Measurements from ENCODE around the gene ALG12.

Gene ALG12

GRCh38 chr22:49960159-49961004, 42.1 kb upstream of the ALG12 start, which contains the start of gene PIM3:
PIM3 (plus strand) TSS chr22:49960772; CDS start chr22:49960948, 176 bp downstream.
- peaks cover 18% of the 10 kb centered on the region for H3K4me1 Mint-ChIP-seq (ENCODE audit: low read depth)
- H3K36me3 Mint-ChIP-seq (ENCODE audit: low read depth) = peaks cover 22% of the 10 kb centered on the region
- no peaks in the 10 kb centered on the region for H3K27me3 Mint-ChIP-seq (ENCODE audit: low read depth)
- H3K27ac Mint-ChIP-seq = peak within 1 kb of the TSS; percentile 90
- peak within 1 kb of the TSS; percentile 88 for H3K4me3 Mint-ChIP-seq
- no peaks in the 10 kb centered on the region for H3K9me3 Mint-ChIP-seq

GRCh38 chr22:49959782-49960158, 41.5 kb upstream of the ALG12 start:
- Mint-ChIP-seq H3K27me3 (ENCODE audit: low read depth) (no peaks in the 10 kb centered on the region), H3K27ac (peak overlapping the region; percentile 88), H3K4me1 (ENCODE audit: low read depth) (peaks cover 17% of the 10 kb centered on the region), H3K4me3 (peak overlapping the region; percentile 84), H3K36me3 (ENCODE audit: low read depth) (peaks cover 20% of the 10 kb centered on the region), H3K9me3 (no peaks in the 10 kb centered on the region)

- Mint-ChIP-seq H3K36me3 (ENCODE audit: low read depth) (peaks cover 16% of the 10 kb centered on the region), H3K27me3 (ENCODE audit: low read depth) (no peaks in the 10 kb centered on the region), H3K27ac (peak overlapping the region; percentile 88), H3K4me1 (ENCODE audit: low read depth) (peaks cover 17% of the 10 kb centered on the region), H3K9me3 (no peaks in the 10 kb centered on the region), H3K4me3 (peak overlapping the region; percentile 84)
Measured at GRCh38 chr22:49958931-49959781, 40.9 kb upstream of the ALG12 start.

GRCh38 chr22:49958366-49958921, 40.2 kb upstream of the ALG12 start:
- Mint-ChIP-seq H3K4me1 (ENCODE audit: low read depth) (peaks cover 10% of the 10 kb centered on the region), H3K9me3 (no peaks in the 10 kb centered on the region), H3K4me3 (peak overlapping the region; percentile 84), H3K27ac (peak overlapping the region; percentile 57), H3K27me3 (ENCODE audit: low read depth) (no peaks in the 10 kb centered on the region), H3K36me3 (ENCODE audit: low read depth) (peaks cover 10% of the 10 kb centered on the region)

GRCh38 chr22:49957826-49958365, 39.7 kb upstream of the ALG12 start:
- H3K36me3 Mint-ChIP-seq (ENCODE audit: low read depth) = peaks cover 8% of the 10 kb centered on the region
- H3K9me3 Mint-ChIP-seq = no peaks in the 10 kb centered on the region
- H3K4me3 Mint-ChIP-seq = peak overlapping the region; percentile 51
- H3K27me3 Mint-ChIP-seq (ENCODE audit: low read depth) = no peaks in the 10 kb centered on the region
- H3K27ac Mint-ChIP-seq = no peak overlapping the region
- peaks cover 10% of the 10 kb centered on the region for H3K4me1 Mint-ChIP-seq (ENCODE audit: low read depth)

- no peak overlapping the region for H3K4me3 Mint-ChIP-seq
- peaks cover 6% of the 10 kb centered on the region for H3K36me3 Mint-ChIP-seq (ENCODE audit: low read depth)
- H3K4me1 Mint-ChIP-seq (ENCODE audit: low read depth) = peaks cover 10% of the 10 kb centered on the region
- no peaks in the 10 kb centered on the region for H3K9me3 Mint-ChIP-seq
- no peak overlapping the region for H3K27ac Mint-ChIP-seq
- no peaks in the 10 kb centered on the region for H3K27me3 Mint-ChIP-seq (ENCODE audit: low read depth)
Measured at GRCh38 chr22:49956914-49957825, 38.9 kb upstream of the ALG12 start.

GRCh38 chr22:49956418-49956770, 38.2 kb upstream of the ALG12 start:
- no peaks in the 10 kb centered on the region for H3K27me3 Mint-ChIP-seq (ENCODE audit: low read depth)
- peaks cover under 1% of the 10 kb centered on the region for H3K36me3 Mint-ChIP-seq (ENCODE audit: low read depth)
- no peak overlapping the region for H3K4me3 Mint-ChIP-seq
- peaks cover 10% of the 10 kb centered on the region for H3K4me1 Mint-ChIP-seq (ENCODE audit: low read depth)
- H3K9me3 Mint-ChIP-seq = no peaks in the 10 kb centered on the region
- H3K27ac Mint-ChIP-seq = no peak overlapping the region

- H3K36me3 Mint-ChIP-seq (ENCODE audit: low read depth) = no peaks in the 10 kb centered on the region
- H3K27ac Mint-ChIP-seq = no peak overlapping the region
- H3K9me3 Mint-ChIP-seq = no peaks in the 10 kb centered on the region
- H3K4me1 Mint-ChIP-seq (ENCODE audit: low read depth) = peaks cover 10% of the 10 kb centered on the region
- no peaks in the 10 kb centered on the region for H3K27me3 Mint-ChIP-seq (ENCODE audit: low read depth)
- no peak overlapping the region for H3K4me3 Mint-ChIP-seq
Measured at GRCh38 chr22:49955581-49956417, 37.6 kb upstream of the ALG12 start.

- Mint-ChIP-seq H3K4me3 (no peak overlapping the region), H3K27me3 (ENCODE audit: low read depth) (no peaks in the 10 kb centered on the region), H3K4me1 (ENCODE audit: low read depth) (peaks cover 10% of the 10 kb centered on the region), H3K9me3 (no peaks in the 10 kb centered on the region), H3K27ac (no peak overlapping the region), H3K36me3 (ENCODE audit: low read depth) (no peaks in the 10 kb centered on the region)
Measured at GRCh38 chr22:49954991-49955580, 36.8 kb upstream of the ALG12 start.

- H3K4me1 Mint-ChIP-seq (ENCODE audit: low read depth) = peaks cover 6% of the 10 kb centered on the region
- H3K9me3 Mint-ChIP-seq = no peaks in the 10 kb centered on the region
- no peaks in the 10 kb centered on the region for H3K27me3 Mint-ChIP-seq (ENCODE audit: low read depth)
- no peaks in the 10 kb centered on the region for H3K36me3 Mint-ChIP-seq (ENCODE audit: low read depth)
- H3K27ac Mint-ChIP-seq = no peak overlapping the region
- no peak overlapping the region for H3K4me3 Mint-ChIP-seq
Measured at GRCh38 chr22:49954354-49954753, 36.1 kb upstream of the ALG12 start.

- no peaks in the 10 kb centered on the region for H3K9me3 Mint-ChIP-seq
- H3K27me3 Mint-ChIP-seq (ENCODE audit: low read depth) = no peaks in the 10 kb centered on the region
- peaks cover 2% of the 10 kb centered on the region for H3K4me1 Mint-ChIP-seq (ENCODE audit: low read depth)
- H3K36me3 Mint-ChIP-seq (ENCODE audit: low read depth) = no peaks in the 10 kb centered on the region
- no peak overlapping the region for H3K27ac Mint-ChIP-seq
- no peak overlapping the region for H3K4me3 Mint-ChIP-seq
Measured at GRCh38 chr22:49953680-49954344, 35.6 kb upstream of the ALG12 start.

GRCh38 chr22:49953027-49953679, 34.9 kb upstream of the ALG12 start:
- Mint-ChIP-seq H3K4me3 (no peak overlapping the region), H3K27ac (no peak overlapping the region), H3K9me3 (no peaks in the 10 kb centered on the region), H3K36me3 (ENCODE audit: low read depth) (no peaks in the 10 kb centered on the region), H3K4me1 (ENCODE audit: low read depth) (peaks cover 2% of the 10 kb centered on the region), H3K27me3 (ENCODE audit: low read depth) (no peaks in the 10 kb centered on the region)
